ENCODE data around the gene SELPLG.
A peak's percentile ranks its signal among the peaks of the same experiment; 100 is the strongest.
"Not testable (repeated sequence)": the region's sequence is repeated elsewhere in the genome, so short reads cannot be mapped to it uniquely, and the experiment has no call there.

Gene SELPLG

GRCh38 chr12:108655812-108656175, 22.1 kb upstream of the SELPLG start:
- DNase-seq (ENCODE audit: low read depth in 2 of 2): not testable (repeated sequence)

DNA sequence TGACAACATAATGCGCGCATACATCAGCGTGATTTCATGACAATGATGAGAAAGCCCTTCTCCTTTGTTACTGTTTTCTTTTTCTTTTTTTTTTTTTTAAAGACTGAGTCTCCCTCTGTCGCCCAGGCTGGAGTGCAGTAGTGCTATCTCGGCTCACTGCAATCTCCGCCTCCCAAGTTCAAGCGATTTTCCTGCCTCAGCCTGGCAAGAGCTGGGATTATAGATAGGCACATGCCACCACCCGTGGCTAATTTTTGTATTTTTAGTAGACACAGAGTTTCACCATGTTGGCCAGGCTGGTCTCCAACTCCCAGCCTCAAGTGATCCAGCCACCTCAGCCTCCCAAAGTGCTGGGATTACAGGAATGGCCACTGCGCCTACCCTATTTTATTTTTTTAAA, 20.9 kb upstream of the SELPLG start:
- not testable (repeated sequence) for DNase-seq (ENCODE audit: low read depth in 2 of 2)

DNA sequence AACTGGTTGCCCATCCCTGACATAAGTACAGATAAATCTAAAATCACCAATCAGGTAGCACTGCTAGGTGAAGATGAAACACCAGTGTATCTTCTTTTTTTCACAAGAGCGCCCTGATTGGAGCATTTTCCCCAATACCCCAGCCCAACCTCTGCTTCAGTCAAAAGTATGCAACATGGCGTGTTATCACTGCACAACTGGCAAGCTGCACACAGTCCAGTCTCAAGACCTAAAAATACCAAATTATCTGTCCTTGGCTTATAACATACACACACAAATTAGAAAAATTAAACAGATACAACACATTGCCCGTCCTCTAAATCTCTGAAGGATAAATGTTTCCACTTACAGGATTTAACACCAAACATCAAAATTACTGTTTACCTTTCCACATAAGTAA, 20.2 kb upstream of the SELPLG start:
- DNase-seq (ENCODE audit: low read depth in 2 of 2): no peak

GRCh38 chr12:108653082-108653516, 19.4 kb upstream of the SELPLG start:
- DNase-seq (ENCODE audit: low read depth in 2 of 2): no peak

- no peak for DNase-seq (ENCODE audit: low read depth in 2 of 2)
Observed at GRCh38 chr12:108650083-108650482, 16.4 kb upstream of the SELPLG start.

DNA sequence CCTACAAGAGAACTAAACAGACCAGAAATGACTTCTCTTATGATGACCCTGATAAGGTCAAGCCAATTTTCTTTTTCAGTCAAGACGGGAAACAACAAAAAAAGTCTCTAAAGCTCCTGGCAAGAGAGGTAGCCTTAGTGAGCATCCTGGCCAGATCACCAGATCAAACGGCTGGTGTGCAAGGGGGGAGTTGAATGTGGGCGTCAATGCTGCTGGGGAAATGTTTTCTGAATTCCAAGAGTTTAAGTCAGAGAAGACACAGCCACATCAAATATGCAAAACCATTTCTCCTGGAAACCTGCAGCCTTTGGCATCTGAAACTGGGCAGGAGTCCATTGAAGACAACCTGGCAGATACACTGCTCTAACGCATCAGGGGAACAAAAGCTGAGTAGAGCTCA, 16.0 kb upstream of the SELPLG start:
- peak; percentile 71 to 73 for DNase-seq (ENCODE audit: low read depth in 2 of 2)

DNA sequence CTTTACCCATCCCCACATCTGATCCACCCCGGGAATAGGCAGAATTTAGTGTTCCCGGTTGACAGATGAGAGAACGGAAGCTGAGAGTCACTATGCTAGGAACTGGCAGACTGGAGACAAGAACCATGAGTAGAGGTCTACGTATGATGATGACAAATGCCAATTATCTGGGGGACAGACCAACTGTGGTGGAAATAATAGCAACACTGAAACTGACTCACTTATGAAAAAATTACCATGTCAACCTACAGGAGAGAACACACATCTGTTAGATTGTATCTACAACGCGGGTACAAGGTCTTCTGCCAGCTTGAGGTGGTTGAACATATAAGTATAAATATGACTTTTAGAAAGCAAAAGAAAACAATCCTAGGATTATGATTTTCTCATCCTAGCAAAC, 15.4 kb upstream of the SELPLG start:
- no peak for DNase-seq (ENCODE audit: low read depth in 2 of 2)

DNA sequence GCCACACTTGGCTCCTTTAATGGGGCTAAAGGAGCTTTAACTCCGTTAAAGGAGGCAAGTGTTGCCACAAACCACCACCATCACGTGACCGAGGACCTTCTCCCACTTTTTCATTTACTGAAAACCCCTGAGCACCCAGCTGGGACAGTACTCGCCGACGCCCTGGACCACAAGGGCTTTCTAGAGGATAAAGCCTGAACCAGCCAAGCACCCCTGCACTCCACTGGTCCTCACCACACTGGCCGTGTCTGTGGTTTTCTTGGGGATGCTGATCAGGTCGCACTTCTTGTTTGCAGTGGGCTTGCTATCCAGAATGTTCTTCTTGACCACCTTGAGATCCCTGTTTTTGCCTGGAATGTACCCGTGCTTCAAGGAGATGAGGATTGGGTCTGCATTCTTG, 14.7 kb upstream of the SELPLG start:
- DNase-seq (ENCODE audit: low read depth in 2 of 2): no peak

DNA sequence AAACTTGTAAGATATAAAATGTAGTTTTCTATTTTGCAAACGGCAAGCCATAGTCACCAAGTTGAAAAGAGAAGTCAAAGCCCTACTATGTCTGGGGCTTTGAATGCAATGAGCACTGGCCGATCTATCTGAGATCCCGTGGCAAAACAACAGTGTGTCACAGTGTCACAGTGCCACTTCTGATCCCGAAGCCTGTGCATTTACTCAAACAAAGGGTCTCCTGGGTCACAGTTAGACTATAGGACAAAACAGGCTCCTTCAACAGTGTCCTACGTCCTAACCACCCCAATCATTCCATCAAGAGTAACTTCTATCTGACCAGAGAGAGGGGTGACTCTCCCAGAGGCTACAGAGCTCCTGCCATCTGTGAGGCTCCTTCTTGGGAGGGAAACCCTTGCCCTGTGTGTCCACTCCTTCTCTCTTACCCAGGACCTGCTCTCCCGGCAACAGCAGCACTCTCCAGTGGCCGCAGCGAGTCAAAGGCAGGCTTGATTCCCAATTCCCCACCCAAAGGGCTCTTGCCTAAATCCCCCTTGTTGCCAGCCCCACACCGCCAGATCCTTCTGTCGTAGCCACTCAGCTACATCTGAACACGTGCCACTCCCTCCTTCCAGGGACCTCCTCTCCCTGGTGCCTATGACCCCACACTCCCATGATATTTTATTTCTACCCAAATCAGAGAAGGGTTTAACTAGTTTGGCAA, 14.0 kb upstream of the SELPLG start:
- no peak for DNase-seq (ENCODE audit: low read depth in 2 of 2)

DNA sequence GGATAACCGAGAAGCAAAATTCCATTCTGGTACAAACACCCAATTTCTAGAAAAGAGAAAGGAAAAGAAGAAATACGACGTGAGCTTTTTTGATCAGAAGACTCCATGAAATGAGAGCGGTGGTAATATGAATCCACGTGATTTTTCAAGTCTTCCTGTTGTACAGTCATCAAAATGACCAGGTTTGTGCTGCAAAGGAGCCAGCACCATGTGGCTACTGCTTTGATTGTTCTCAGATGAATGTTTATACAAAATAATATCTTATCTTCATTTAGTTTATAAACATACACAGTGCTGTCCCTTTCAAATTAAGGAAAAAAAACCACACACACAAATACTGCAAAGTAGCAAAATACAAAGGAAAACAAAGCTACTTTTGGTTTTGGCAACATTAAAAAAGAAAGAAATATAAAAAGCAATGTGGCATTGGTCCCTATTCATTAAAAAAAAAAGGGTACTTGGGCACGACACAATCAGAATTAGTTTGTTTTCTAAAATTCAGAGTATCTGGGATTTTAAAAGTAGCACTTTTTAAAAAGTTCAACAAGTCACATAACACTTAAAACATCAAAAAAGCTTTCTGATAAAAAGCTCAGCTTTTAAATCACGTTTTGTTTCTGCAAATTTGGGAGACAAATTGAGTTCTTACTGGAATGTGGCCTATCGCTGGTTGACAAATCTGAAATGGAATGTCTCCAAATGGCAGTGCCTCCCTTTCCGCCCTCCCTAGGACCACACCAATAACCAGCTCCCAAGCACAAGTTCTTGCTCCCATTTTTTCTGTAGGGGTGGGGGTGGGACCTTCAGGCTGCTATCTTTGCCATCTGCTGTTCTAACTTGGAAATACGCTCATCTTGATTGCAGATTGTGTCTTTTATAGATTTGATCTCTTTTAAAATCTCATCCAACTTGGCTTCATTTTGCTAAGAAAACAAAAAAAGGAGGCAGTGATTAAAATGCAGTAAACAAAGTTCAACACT, 13.2 kb upstream of the SELPLG start:
- DNase-seq (ENCODE audit: low read depth in 2 of 2): no peak

- DNase-seq (ENCODE audit: low read depth in 2 of 2): no peak
Observed at GRCh38 chr12:108645686-108646599, 12.2 kb upstream of the SELPLG start.

DNA sequence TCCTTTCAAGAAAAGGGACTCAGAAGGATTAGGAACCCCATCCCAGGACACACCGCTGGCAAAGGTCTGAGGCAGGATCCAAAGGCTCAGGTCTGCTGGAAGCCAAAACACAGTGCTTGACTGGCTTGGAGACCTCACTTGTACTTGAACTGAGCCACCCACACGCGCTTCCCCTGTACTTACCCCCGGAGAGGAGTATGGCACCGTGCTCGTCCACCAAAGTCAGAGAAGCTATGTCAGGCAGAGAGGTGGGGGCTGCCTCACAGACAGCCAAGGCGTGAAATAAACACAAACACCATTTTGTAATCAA, 11.1 kb upstream of the SELPLG start:
- DNase-seq (ENCODE audit: low read depth in 2 of 2): no peak

- DNase-seq (ENCODE audit: low read depth in 2 of 2): no peak
Observed at GRCh38 chr12:108643941-108644810, 10.5 kb upstream of the SELPLG start.

DNA sequence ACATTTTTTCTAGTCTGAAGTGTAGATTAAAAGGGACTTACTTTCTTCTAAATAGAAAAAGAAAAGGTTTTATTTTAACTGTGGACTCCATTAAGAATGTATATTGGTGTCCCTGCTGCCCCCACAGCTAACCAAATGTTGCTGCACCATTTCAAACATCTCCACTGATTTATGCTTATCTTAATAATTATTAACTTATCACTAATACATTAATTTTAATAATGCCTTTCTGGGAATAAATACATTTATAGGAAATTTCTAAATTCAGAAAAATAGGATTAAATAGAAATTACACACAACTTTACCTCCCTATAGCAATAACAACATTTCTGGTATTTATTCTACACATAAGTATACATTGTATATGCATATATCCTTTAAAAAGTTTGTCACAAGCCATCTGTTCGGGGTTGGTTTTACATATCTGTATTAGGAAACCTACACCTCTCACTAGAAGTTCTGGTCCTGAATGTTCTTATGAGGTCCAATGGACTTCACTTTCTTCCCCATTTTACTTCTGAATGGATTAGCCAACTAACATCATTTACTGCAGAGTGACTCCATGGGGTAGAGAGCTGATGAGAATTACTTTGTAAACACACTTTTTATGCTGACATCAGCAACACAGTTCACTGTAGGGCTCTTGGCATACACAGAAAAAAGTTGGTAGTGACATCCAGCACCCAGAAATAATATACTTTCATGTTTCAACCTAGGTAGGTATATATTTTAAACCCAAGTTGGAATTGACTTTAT, 9.4 kb upstream of the SELPLG start:
- DNase-seq (ENCODE audit: low read depth in 2 of 2): no peak

DNA sequence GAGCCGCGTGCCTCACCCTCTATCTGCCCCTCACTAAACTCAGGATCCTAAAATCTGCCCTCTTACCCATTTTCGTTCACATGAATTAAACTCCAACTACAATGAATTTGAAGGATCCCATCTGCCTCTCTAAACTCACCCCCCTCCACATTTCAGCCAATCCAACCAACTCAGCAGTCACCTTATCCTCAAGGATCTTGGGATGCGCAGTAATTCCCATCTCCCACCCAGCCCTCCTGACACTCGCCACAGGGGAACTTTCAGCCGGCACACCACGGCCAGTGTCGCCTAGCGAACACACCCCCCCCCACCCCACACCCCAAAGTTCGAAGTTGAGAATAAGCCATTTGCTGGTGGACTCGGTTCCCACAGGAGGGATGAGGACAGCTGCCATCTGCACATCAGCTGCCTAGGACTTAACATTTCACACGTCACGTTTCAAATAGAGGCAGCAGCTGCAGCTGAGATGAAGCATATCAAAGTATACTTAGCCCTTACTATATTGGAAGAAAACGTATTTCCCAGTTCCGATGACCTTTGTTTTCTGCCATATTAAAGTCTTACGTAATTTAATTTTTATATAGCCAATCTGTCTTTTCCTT, 8.7 kb upstream of the SELPLG start:
- no peak for DNase-seq (ENCODE audit: low read depth in 2 of 2)

DNA sequence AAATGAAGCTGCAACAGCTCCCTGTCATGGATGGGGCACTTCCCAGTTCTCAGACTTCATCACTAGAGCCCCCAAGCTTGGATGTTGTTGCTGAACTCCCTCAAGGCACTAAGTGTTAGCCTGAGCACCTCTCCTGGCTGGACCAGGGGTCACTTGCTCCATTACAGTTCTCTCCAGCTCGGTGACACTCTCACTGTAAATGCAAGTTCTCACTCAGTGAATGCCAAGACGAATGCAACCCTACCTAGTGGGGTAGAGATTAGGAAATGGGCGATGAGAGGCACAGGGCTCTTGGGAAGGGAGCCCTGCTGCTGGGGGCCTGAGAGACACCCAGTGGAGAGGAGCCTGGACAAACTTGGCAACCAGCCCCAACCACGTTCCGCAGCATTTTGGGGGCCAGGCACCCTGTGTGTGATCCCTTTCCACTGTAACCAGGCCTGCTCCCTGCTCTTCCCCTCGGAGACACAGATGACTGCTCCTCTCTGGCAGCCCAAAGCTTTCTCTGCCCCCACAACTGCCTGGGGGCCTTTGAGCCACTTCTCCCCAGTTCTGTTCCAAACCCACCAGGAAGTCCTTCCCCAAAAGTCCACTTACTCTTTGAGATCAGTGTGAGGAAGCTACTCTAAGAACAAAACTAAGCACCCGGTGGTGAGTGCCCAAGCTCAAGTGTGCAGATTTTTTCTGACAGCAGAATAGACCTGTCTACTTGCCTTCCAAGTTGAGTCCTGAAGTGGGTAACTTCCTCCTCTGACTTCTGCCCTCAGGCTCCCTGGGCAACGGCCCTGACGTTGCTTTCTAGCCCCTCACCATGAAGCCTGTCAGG, 8.0 kb upstream of the SELPLG start:
- DNase-seq (ENCODE audit: low read depth in 2 of 2): no peak

DNA sequence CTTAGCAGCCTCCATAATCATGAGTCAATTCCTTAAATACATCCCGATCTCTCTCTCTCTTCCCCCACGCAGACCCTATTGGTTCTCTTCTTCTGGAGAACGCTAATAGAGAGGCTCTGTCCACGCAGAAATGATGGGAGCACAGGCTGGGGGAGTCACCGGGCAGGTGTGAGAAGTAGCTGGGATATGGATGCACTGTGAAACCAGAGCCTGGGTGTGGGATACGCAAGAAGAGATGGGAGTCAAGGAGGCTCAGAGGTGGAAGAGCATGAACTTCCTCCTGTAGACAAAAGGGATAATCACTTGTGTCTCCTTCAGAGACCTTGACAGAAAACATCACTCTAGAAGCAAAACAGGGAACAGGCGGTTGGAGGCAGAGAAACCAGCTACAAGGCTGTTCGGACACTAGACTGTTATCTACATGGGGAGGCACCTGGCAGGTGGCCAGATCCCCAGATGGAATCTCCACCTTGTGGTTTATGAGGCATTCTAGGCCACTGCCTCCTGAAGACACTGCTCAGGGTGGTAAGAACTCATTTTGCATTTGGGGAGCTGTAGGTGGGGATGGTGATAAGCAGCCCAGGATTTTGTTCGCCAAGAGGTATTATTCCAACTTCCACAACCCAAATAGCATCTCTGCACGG, 7.2 kb upstream of the SELPLG start:
- no peak for DNase-seq (ENCODE audit: low read depth in 2 of 2)

DNA sequence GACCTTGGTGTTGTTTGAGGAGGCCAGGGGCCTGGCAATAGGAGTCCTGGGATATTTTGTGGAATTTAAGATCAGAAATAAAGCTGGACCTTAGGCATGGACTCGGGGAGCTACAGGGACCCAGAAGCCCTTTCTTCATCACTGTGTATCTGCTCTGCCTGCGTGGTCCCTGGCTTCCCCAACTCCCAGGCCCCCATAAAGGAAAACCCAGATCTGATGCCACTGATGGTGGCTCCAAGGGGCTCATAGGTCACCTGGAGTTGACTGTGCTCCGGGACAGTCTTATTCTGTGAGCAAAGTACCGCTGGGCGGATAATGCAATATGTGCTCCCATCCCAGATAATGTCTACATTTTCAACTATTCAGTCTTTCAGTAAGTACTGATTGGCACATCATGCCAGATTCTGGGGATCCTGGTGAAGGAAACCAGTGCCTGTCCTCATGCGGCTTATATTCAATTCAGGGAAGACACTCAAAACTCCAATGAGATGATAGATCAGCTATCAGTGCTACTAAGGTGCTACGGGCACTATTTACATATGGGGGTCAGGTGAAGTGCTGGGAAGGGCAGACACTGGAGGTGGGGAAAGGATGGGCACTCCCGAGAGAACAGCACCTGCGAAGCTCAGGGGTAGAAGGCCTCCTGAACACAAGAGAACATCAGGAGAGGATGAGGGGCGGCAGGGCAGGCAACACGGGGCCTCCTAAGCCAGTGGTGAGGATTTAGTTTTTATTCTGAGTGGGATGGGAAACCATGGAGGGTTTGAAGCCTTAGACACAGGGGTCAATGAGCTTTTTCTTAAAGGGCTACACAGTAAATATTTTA, 5.5 kb upstream of the SELPLG start:
- no peak for DNase-seq (ENCODE audit: low read depth in 2 of 2)
